DMS114 treated with DMSO at 0.1 percent for 48 hours (cell line): ENCODE results near the gene NCF4.

Experiments
- DNase-seq: peaks from one replicate; lab custom pipeline; 2025; ENCODE audit not compliant: unreplicated experiment; lab: John Stamatoyannopoulos, UW

NCF4 gene

DNA sequence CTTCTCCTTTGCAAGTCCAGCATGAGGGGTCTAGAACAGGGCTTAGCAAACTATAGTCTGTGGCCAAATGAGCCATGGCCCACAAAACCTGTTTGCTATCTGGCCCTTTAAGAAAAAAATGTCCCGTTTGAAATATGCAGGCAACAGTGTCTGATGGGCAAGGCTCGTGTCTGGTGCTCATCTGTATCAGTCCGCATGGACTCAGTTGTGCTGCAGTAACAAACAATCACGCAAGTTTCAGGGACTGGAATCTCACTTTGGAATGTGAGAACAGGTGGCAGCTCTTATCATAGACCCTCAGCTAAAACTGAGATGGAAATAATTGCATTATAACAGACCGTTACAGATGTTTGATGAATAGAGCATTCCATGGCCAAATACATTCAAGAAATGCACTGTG lies 24.9 kb upstream of the NCF4 start:
- DNase-seq, result no peak

DNA sequence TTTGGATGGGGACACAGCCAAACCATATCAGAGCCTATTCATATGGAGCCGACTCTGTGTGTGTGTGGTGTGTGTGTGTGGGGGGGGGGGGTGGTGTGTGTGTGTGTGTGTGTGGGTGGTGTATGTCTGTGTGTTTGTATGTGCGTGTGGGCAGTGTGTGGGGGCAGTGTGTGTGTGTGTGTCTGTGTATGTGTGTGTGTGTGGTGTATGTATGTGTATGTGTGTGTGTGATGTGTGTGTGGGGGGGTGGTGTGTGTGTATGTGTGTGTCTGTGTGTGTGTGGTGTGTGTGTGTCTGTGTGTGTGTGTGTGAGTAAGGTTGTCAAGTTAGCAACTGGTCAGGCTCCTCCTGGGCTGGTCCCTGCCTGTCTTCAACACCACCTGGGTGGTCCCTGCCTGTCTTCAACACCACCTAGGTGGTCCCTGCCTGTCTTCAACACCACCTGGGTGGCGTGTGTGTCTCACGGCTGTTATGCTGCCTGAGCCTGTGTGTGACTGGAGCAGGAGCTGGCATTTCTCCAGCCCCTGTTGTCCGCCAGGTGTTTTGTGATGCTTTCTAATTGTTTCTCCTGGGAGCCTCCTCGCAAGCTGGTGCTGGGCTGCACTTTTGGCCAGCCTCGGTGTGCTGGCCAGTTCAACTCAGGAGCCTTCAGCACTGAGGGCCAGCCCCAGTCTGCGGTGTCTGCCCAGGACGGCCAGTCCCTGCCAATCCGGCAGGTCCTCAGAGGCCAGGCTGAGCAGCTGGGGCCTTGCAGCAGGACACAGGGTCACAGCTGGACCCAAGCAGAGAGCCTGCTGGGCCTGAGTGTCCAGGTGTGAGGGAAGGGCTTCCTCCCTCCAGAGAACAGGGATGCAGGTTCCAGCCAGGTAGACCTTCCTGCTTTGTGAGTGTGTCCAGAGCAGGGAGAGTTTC lies 22.4 kb upstream of the NCF4 start:
- no peak for DNase-seq

DNA sequence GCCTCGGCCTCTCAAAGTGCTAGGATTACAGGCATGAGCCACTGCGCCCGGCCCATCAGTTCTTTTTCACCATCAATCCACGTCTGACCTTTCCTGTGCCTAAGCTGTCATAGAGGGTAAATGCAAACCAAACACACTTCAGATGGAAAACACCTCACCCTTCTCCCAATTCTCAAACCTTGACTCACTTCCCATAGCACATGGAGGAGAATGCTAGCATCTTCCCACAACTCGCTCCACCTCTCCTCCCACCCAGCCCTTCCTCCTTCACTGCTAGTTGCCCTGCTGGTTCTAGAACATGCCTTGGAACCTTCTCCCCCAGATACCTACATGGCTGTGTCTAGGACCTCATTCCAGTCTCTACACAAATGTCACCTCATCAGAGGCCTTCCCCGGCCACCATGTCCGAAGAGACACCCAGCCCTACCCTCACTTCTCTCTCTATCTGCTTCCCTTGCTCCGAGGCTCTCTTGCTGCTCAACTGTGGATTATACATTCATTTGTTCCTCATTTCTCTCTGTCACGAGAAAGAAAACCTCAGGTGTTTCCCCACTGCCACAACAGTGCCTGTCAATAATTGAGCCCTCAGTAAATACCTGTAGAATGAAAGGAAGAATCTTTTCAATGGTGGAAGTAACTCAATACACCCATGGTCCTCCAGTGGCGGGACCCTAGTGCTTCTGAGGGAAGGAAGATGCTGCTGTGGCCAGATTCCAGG lies 21.3 kb upstream of the NCF4 start:
- DNase-seq, result no peak

DNA sequence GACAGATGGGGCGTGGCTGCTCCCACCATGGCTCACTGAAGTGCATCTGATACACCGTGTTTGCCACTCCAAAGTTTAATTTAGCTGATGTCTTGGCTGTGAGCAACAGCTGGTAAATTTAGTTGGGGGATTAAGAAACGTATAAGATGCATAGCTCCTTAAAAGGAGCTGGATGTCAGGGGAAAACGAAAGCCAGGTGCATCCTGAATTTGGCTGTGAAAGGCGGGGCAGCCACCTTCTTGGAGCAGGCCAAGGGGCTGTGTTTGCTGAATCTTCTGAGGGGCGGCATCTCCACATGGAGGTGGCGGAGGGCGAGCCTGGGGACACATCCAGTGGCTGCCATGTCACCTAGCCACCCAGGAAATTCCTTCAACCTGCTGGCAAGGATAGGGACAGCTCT lies 20.7 kb upstream of the NCF4 start:
- no peak for DNase-seq

DNA sequence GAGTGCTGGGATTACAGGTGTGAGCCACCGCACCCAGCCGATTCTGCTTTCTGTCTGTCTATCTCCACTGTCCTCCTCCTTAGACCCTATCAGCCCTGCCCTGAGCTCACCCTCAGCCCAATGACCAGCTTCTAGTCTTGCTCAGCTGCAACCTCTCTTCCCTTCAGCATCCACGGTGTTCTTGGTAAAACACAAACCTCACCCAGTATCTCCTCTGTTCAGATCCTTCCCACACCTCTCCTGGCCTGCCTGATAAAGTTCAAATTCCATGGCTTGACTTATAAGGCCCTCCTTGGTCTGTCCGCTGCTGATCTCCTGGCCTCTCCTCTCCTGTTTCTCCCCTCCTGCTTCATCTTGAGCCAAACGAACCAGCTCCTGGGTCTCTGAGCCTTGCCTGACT lies 14.5 kb upstream of the NCF4 start:
- no peak for DNase-seq

DNA sequence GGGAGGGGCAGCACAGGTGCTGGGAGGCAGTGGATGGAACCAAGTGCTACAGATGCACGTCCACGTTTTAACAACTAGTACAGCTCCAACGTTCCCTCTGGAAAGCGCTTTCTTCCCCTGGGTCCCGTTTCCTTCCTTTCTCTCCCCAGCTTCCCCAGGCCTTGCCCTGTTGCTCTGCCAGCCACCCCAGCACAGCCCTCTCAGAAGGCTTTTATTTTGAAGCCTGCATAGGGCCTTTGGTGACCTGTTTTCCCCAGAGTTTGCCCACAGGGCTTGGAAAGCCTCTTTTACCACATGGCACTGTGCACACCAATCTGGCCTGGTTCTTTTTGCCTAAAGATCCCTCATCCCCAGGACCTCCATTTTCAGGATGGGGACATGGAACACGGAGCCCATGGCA lies 13.9 kb upstream of the NCF4 start:
- DNase-seq, result no peak

DNA sequence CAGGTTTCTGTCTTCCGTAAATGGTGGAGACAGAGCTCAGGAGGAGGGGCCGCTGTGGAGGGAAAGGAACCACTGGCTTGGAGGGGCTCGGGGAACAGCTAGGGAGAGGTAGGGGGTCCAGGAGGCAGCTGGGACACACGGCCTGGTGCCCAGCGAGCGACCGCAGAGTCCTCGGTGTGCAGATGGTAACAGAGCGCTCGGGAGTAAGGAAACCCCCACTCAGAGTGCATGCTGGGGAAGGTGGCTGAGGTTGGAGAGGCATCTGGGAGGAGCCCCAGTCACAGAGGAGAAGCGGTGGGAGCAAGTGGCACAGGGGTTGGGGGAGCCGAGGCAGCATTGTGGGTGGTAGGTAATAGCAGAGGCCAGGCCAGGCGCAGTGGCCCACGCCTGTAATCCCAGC lies 10.8 kb upstream of the NCF4 start:
- no peak for DNase-seq

DNA sequence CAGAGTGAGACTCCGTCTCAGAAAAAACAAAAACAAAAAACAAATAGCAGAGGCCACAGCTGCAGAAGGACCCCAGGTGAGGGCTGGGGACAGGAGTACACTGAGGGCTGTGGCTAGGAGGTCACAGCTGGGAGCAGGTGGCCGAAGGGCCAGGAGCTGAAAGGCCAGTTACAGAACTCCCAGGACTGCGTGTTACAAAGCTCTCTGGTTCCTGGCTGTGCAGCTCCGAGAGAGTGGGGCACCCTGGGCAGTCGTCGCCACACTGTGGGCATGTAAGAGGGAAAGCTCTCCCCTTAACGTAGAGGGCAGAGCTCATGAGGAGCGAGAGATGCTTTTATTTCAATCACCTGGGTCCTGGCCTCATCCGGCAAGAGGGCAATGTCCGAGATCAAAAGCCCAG lies 10.1 kb upstream of the NCF4 start:
- no peak for DNase-seq

DNA sequence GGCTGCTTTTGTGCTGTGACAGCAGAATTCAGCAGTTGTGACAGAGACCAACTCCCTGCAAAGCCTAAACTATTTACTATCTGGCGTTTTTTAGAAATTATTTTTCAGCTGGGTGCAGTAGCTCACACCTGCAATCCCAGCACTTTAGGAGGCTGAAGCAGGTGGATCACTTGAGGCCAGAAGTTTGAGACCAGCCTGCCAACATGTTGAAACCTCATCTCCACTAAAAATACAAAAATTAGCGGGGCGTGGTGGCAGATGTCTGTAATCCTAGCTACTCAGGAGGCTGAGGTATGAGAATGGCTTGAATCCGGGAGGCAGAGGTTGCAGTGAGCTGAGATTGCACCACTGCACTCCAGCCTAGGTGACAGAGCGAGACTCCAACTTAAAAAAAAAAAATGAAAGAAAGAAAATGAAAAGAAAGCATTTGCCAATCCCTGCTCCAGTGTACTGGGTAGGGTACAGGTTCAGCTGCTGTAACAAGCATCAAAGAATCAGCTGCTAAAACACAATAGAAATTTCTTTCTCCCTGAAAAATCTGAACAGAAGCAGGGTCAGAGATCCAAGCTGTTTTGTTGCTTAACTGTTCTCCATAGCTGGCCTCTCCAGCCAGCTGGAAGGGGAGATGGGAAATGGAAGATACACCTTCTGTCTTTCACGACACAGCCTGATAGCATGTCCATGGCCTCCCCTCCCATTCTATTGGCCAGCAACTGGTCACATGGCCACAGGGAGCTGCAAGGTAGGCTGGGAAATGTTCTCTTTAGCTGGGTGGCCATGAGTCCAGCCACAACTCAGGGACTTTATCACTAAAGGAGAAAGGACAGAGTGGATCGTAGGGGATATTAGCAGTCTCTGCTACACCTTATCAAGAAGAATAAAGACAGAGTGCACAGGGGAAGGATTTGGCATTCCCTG lies 8.5 kb upstream of the NCF4 start:
- no peak for DNase-seq

DNA sequence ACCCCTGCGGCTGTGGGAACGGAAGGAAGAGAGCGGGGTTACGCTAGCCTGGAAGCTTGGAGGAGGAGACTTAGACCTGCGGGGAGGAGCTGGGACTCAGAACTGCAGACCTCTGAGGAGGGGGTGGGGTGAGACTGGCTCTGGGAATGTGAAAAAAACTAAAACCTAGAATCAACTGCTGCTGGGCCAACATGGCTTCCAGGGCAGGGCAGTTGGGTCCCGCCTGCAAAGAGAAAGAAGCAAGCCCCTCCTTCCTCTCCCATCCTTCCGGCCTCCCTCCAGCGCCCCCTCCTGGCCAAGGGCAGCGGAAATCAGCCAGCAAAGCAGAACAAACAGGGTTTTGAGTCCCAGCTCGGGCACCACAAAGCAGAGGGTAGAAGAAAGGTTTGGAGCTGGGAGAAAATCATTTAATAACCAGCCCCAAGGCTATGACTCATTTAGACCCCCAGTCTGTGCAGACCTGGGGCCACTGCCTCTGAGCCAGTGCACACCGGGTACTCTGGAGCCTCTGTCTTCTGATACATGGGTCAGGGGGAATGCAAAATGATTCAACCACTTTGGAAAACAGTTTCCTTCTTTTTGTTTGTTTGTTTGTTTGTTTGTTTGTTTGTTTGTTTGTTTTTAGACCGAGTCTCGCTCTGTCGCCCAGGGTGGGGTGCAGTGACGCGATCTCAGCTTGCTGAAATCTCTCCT lies 7.3 kb upstream of the NCF4 start:
- peak; percentile 8 for DNase-seq

DNA sequence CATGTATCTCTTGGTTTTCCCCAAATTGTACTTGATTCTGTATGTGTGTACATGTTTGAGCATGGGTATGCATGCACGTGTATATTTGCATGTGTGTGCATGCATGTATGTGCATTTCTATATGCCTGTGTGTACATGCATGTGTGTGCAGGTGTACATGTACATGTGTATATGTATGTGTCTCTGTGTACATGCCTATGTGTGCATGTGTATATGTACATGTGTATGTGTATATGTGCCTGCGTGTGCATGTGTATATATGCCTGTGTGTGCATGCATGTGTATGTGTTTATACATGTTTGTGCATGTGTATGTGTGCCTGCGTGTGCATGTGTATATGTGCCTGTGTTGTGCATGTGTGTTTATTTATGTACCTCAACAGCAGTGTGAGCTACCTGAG lies 5.3 kb upstream of the NCF4 start:
- no peak for DNase-seq

DNA sequence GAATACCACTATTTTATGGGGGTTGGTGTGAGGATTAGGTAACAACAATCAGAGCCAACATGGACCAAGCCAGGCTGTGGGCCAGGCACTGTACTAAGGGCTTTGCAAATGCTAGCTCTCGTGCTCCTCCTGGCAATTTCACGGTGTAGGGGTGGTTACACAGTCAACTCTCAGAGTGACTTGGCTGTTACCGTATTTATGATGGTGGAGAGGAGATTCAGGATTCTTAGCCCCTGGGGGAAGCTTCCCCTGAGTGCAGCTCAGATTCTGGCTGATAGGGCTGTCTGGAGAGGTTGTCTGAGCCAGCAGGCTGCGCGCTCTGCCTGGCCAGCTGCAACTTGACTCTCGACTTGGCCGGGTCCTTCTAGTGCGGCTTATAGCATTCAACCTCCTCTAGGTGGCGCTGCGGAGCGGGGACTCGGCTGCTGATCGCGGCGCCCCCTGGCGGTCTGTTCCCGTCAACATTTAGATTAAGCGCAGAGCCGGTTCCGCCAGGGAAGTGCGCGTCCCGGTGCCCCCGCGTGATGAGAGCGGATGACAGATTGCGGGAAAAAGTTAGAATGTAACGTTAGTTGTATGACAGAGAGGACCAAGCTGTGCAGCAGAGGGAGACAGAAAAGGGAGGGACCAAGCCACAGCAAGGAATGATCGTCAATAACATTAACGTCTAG lies 4.5 kb upstream of the NCF4 start:
- DNase-seq, result peak; percentile 84

DNA sequence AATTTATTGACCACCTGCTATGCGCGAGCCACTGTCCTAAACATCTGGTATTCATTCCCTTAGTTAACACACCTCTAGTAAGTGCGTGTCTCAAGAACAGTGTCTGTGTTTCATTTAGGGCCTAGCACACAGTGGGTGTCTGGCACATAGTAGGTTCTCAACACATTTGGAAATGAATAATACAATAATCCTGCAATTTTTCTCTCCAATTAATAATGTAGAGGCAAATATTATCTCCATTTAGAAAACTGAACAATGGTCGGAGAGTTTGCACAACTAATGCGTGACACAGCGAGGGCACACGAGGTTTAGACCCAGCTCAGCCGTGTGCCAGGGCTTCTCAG lies 4.0 kb upstream of the NCF4 start:
- no peak for DNase-seq

DNA sequence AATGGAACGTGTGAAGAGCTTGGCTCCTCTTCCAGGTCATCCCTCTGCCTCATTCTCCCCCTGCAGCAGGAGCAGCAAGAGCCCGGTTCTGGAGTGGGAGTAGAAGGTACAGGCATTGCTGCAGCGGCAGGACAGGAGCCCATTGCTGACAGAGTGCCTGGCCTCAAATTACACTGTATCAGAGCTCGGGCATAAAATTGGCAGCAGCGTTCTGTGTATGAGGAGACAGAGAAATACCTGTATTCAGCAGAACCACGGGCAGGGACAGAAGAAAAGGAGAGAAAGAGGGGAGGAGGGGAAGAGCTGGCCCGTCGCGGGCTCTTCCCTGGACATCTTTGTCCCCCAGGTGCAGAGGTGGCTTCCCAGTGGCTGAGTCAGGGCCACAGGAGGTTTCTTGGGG lies 2.6 kb upstream of the NCF4 start:
- DNase-seq, result no peak

DNA sequence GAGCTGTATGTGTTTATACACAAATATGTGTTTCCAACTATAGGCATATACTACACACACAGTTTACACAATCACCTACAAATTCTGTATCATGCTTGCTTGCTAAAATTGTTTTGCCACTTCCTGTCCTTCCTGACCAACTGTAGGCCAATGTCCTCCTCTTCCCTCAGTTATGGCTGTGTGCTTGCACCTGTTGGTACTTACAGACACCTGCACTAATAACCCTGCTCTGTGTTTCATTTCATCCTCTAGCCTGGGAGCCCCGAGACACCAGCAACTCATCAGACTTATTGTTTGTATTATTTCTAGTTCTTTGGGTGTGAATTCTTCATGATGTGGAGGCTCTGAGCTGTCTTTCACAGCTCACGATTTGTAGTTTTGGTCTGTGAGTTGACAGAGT lies 1.8 kb upstream of the NCF4 start:
- no peak for DNase-seq

DNA sequence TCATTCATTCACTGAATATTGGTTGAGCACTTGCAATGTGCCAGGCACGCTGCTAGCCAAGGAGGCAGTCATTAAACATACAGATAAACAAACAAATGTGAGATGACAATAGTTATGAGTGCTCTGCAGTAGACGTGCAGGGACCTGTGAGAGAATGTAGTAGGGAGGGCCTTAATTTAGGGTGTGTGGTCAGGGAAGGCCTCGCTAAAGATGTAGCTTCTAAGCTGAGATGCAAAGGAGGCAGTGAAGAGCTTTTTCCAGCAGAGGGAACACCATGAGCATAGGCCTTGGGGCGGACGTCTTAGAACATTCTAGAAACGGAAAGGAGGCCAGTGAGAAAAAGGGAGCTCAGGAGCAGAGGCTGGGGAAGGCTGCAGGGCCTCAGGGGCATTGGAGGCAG lies 789 bp upstream of the NCF4 start:
- DNase-seq, result no peak

DNA sequence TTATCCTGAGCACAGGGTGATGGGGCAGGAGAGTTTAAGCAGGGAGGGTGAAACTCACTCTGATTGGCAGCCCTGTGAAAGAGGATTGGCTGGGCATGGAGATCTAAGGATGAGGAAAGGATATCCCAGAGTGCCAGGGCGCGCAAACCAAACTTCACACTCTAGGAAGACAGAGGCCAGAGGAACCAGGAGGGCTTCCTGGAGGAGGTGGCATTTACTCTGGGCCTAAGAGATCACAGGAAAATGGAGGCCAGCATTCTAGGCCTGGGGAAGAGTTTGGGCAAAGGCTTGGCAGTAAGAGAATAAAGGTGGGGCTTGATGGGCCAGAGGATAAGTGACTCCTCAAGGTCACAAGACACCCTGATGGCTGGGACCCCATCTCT lies 377 bp upstream of the NCF4 start:
- DNase-seq, result no peak

DNA sequence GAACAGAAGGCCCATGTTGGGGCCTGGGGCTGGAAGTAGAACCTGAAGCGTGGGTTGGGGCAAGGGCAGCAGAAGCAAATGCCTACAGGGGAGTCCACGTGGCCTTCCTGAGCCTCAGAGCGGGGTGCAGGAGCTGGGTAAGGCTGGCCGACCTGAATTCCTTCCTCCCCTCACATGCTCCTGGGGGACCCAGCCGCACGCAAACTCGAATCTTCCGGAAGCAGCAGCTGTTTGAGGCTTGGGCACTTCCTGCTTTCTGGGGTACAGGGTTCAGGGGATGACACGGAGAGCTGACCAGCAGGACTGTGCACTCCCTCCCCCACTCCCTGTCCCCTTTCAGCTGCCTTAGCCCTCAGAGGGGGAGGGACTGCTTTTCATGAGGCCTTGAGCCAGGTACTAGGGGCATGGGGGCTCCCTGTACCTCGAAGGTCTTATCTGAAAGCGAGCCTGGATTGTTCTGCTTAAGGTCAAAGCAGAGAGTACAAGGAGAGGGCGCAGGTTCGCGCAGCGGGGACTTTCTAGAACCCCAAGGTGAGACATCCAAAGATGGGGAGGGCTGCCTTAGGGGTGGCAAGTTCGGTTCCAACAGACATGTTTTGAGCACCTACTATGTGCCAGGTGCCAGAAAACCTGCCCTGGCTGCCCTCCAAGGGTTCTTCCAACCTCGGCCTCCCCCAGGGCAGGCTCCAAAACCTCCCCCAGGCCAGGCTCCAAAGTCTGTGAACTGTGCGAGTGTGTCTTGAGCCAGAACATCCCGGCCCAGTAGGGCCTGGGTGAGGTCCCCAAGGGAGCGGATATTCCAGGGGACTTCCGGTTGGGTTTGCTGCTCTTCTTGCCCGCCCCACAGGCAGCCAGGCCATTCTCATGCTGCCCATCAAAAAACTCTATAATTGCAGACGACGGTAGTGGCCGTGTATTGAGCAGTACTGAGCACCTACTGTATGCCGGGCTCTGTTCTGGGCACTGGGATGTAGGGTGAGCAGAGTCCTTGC lies 1.7 kb downstream of the NCF4 start:
- no peak for DNase-seq

DNA sequence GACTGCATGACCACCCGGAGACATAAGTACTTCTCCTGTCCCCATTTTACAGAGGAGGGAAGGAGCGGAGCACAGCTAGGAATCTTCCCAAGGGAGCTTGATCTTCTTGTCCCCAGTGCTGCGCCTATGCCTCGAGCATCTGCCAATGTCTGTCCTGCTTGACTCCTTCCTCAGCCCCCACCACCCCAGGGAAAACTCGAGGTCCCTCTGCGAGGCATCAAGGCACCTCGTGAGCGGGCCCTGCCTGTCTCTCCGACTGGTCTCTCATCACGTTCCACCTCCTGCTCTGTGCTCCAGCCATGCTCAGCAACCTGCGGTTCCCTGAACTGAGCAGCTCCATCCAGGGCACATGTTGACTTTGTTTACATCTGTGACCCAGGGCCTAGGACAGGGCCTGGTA lies 2.5 kb downstream of the NCF4 start:
- no peak for DNase-seq
